Stimulated activated CD4-positive, alpha-beta T cell treated with anti-CD3 and anti-CD28 coated beads, TNF-alpha, amount 100 ng/mL, for 4 hours (primary cell): ENCODE measurements around the gene FXN.
"Not testable (repeated sequence)": the region's sequence is repeated elsewhere in the genome, so short reads cannot be mapped to it uniquely, and the experiment has no call there.

Experiments used
- DNase-seq, 3 experiments: peaks; one replicate each; pipeline ENCODE4 v3.0.0-alpha.2; 2020; ENCODE audit warnings: low read depth in 3 of 3

The FXN gene

DNA sequence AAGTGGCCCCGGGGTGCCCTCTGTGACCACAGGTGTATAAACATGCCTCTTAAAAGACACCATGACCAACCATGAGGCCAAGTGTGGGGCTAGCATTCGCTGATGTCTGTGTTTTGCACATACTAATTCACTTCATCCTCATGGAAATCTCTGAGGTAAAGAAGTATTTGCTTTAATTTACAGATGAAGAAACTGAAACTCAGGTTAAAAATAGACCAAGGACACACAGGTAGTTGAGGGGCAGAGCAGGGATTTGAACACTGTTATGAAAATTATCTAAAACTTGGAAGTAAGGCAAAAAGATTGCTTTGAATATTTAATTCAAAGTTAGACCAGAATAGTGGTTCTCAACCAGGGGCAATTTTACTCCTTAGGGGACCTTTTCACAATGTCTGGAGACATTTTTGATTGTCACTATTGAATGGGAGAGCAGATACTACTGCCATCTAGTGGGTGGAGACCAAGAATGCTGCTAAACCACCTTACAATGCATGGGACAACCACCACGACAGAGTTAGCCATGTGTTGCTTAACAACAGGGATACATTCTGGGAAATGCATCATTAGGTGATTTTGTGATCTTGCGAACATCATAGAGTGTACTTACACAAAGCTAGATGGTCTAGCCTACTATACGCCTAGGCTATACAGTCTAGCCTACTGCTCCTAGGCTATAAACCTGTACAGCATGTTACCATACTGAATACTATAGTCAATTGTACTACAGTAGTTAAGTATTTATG lies 8.0 kb upstream of the FXN start:
- no peak for DNase-seq

GRCh38 chr9:69028754-69029153 lies 6.8 kb upstream of the FXN start:
- no peak for DNase-seq

- no peak for DNase-seq
Observed at GRCh38 chr9:69029535-69029934, 6.0 kb upstream of the FXN start.

GRCh38 chr9:69030851-69031645 lies 4.5 kb upstream of the FXN start:
- DNase-seq = no peak

- DNase-seq = no peak
Observed at GRCh38 chr9:69034071-69034470, 1.5 kb upstream of the FXN start.

DNA sequence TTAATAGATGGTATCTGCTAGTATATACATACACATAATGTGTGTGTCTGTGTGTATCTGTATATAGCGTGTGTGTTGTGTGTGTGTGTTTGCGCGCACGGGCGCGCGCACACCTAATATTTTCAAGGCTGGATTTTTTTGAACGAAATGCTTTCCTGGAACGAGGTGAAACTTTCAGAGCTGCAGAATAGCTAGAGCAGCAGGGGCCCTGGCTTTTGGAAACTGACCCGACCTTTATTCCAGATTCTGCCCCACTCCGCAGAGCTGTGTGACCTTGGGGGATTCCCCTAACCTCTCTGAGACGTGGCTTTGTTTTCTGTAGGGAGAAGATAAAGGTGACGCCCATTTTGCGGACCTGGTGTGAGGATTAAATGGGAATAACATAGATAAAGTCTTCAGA lies 757 bp downstream of the FXN start:
- peak in 1 of 3 experiments; percentile 6 for DNase-seq

DNA sequence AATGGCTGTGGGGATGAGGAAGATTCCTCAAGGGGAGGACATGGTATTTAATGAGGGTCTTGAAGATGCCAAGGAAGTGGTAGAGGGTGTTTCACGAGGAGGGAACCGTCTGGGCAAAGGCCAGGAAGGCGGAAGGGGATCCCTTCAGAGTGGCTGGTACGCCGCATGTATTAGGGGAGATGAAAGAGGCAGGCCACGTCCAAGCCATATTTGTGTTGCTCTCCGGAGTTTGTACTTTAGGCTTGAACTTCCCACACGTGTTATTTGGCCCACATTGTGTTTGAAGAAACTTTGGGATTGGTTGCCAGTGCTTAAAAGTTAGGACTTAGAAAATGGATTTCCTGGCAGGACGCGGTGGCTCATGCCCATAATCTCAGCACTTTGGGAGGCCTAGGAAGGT lies 1.2 kb downstream of the FXN start:
- no peak for DNase-seq

- no peak for DNase-seq
Observed at GRCh38 chr9:69040646-69041045, 5.1 kb downstream of the FXN start.

- no peak for DNase-seq
Observed at GRCh38 chr9:69044240-69045219, 9.0 kb downstream of the FXN start.

DNA sequence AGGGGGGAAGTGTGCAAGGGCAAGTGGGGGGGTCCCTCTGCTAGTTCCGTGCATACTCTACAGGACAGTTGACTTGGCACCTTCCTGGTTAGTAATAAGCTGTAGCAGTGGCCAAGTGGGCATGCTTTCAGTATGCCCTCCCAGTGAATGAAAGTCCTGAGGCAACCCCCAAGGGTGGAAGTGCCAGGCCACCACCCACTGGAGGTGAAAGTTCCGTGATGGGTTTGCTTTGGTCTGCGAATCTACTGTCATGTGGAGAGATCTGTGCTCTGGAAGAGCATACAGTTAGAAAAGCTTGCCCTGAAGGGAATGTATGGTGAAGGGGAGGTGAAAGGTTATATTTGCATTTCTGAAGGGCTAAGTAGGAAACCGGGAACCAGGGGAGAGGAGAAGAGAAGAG lies 10.3 kb downstream of the FXN start:
- DNase-seq = no peak

GRCh38 chr9:69046723-69047122 lies 11.2 kb downstream of the FXN start:
- DNase-seq = no peak

DNA sequence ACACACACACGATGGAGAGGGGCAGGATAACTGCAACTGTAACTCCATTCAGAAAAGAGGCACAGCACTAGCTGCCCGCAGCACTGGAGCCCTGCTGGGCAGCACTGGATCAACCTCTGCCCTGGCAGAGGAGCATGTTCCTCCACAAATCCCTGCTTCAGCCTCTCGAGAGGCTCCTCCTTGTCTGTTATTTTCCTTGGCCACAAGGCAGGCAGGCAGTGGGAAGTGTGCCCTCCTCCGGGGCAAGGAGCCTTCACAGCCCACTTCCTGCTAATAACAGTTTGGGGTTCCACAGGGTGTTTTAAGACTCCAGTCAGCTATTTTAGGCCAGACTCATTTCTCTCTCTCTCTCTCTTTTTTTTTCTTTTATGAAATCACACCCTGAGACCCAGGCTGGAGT lies 11.8 kb downstream of the FXN start:
- DNase-seq = no peak

GRCh38 chr9:69049094-69049493 lies 13.5 kb downstream of the FXN start:
- no peak for DNase-seq

DNA sequence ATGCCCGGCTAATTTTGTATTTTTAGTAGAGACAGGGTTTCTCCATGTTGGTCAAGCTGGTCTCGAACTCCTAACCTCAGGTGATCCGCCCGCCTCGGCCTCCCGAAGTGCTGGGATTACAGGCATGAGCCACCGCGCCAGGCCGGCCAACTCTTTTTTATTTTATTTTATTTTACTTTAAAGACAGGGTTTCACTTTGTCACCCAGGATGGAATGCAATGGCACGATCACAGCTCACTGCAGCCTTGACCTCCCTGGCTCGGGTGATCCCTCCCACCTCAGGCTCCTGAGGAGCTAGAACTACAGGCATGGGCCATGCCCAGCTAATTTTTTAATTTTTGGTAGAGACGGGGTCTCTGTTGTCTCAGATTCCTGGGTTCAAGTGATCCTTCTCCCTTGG lies 15.4 kb downstream of the FXN start:
- DNase-seq = not testable (repeated sequence)

DNA sequence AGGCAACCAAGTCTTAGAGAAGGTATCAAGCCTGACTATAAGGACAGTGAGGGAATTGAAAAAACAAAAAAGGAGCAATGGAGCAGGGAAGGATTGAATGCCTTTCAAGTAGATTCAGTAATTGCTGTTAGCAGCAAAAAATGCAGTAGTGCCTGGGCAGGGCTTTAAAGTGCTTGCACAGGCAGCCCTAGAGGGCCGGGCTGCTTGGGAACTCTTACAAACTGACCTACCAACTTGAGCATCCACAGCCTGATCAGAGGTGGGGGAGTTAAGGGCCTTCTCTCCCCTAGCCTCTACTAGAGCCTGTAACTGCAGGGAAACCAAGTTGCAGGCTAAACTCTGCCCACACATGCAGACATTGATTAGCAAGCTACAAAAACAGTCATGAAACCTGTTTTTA lies 19.4 kb downstream of the FXN start:
- DNase-seq = no peak

- DNase-seq = no peak
Observed at GRCh38 chr9:69056191-69056815, 20.8 kb downstream of the FXN start.

DNA sequence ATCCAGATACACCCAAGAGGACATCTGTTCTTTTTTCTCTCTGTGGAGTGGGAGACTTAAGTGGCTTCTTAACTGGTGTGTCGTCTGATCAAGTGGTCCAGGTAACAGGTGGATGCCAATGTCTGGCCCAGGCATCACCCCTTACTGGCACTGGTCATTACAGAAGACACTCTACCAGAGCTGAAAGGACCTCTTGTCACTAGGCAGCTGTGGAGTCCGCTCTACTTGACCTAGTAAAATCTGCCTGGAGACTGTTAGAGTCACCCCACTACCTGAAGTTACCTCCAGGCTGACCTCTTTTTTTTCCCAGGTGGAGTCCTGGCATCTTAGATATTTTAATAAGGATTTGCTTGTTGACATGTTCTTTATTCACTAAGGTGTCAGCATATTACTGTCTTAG lies 22.5 kb downstream of the FXN start:
- no peak for DNase-seq

DNA sequence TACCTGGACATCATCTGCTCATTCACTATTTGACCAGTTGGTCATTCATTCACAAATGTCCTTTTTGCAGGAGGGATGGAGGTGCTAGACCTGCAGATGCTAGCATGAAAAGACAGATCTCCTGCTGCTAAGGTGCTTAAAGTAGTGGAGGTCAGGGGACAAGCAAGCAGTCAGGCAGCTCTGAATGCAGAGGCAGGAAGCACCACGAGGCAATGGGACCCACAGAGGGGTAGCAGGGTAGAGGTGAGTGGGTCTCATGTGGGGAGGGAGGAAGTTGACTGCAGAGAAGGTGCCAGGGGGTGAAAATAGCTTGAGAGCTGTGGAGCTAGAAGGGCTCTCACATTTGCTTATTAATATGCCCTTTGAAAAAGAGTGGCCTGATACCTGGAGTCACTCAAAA lies 25.2 kb downstream of the FXN start:
- DNase-seq = no peak

GRCh38 chr9:69062195-69062594 lies 26.6 kb downstream of the FXN start:
- DNase-seq = no peak

DNA sequence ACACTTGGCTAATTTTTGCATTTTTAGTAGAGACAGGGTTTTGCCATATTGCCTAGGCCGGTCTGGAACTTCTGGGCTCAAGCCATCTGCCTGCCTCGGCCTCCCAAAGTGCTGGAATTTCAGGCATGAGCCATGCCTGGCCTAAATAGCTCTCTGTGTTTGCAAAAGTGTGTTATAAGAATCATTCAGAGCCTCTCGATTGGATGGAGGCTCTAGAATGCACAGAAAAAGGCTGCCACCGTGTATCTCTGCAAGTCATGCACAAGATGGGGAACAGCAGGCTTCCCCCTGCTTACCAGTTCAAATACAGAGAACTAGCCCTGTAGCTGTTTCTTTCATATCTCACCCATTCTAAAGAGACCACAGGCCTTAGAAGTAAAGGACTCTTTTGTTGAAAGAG lies 28.3 kb downstream of the FXN start:
- DNase-seq = no peak

GRCh38 chr9:69065660-69066059 lies 30.1 kb downstream of the FXN start:
- DNase-seq = no peak

DNA sequence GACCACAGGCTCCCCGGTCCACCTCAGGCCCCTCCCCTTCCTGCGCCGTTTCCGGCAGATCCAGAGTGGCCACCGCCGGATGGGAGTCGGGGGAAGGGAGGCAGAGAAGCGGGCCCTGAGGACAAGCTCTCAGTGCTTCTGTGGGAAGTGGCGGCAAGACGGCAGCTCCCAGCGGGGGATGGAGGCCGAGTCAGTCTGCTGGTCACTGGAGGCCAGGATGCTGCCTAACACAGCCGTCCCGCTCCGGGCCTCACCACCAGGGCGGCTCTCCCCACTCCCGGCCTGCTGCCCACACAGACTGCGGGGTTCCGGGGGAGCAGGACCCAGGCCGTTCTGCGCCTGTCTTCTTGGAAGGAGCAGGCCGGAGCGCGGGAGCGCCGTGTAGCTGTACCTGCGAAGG lies 31.4 kb downstream of the FXN start:
- no peak for DNase-seq
